NT2/D1 (cell line): ENCODE measurements around the gene DCP1A.

Source experiments
- DNase-seq: peaks from one replicate; pipeline ENCODE4 v3.0.0-alpha.2; 2011; ENCODE audit warnings: low read depth, low spot score
- H3K27me3 ChIP-seq: 2 replicates; pipeline ENCODE4 v1.6.0; 2011; ENCODE audit warnings: mild to moderate bottlenecking; ENCODE audit not compliant: insufficient read length, insufficient read depth
- H3K36me3 ChIP-seq: 2 replicates; pipeline ENCODE4 v1.6.1; 2011; ENCODE audit warnings: mild to moderate bottlenecking, low read length, mixed read lengths; ENCODE audit not compliant: insufficient read depth, insufficient read length
- H3K4me1 ChIP-seq: 2 replicates; pipeline ENCODE4 v1.5.1; 2011; ENCODE audit not compliant: insufficient read depth, insufficient read length
- H3K4me3 ChIP-seq: 2 replicates; pipeline ENCODE4 v1.5.1; 2011; ENCODE audit warnings: low read depth; ENCODE audit not compliant: insufficient read length
- H3K9ac ChIP-seq: 2 replicates; pipeline ENCODE4 v1.6.0; 2011; ENCODE audit warnings: low read depth; ENCODE audit not compliant: insufficient read length
- H3K9me3 ChIP-seq: 2 replicates; pipeline ENCODE4 v1.5.1; 2011; ENCODE audit warnings: mild to moderate bottlenecking, low read length; ENCODE audit not compliant: insufficient read depth
- SUZ12 ChIP-seq: IDR thresholded peaks from 2 replicates; pipeline ENCODE4 v1.6.1; 2011; ENCODE audit not compliant: insufficient read length, insufficient read depth; ENCODE audit errors: extremely low read depth
- YY1 ChIP-seq: IDR thresholded peaks from 2 replicates; pipeline ENCODE4 v1.6.1; 2011; ENCODE audit not compliant: insufficient read length, insufficient read depth
- ZNF274 ChIP-seq: IDR thresholded peaks from 2 replicates; pipeline ENCODE4 v1.6.1; 2011; ENCODE audit warnings: mild to moderate bottlenecking, low read depth, low read length

Gene DCP1A

GRCh38 chr3:53235545-53235944 lies 111.8 kb downstream of the DCP1A start:
- Histone ChIP-seq H3K9me3 (no peaks in the 10 kb centered on the region), H3K9ac (no peak overlapping the region)
- TF ChIP-seq SUZ12 (no peak), YY1 (no peak)

GRCh38 chr3:53234841-53235232 lies 112.5 kb downstream of the DCP1A start:
- Histone ChIP-seq H3K4me1 (peaks cover 28% of the 10 kb centered on the region), H3K27me3 (no peaks in the 10 kb centered on the region), H3K9me3 (no peaks in the 10 kb centered on the region), H3K36me3 (peaks cover 96% of the 10 kb centered on the region), H3K9ac (no peak overlapping the region), H3K4me3 (no peak overlapping the region)
- no peak for DNase-seq
- TF ChIP-seq YY1: no peak
- no peak for TF ChIP-seq ZNF274
- TF ChIP-seq SUZ12: no peak

More at GRCh38 chr3:53235545-53235944, 111.8 kb downstream of the DCP1A start:
- Histone ChIP-seq H3K4me3 (no peak overlapping the region), H3K4me1 (peaks cover 34% of the 10 kb centered on the region), H3K27me3 (no peaks in the 10 kb centered on the region), H3K36me3 (peaks cover 96% of the 10 kb centered on the region)
- no peak for DNase-seq

- peaks cover 25% of the 10 kb centered on the region for H3K4me1 ChIP-seq
- peaks cover 96% of the 10 kb centered on the region for H3K36me3 ChIP-seq
- no peaks in the 10 kb centered on the region for H3K9me3 ChIP-seq
- TF ChIP-seq YY1 (no peak), SUZ12 (no peak), ZNF274 (no peak)
- no peak overlapping the region for H3K9ac ChIP-seq
- no peak overlapping the region for H3K4me3 ChIP-seq
- H3K27me3 ChIP-seq: no peaks in the 10 kb centered on the region
- no peak for DNase-seq
These were observed 113.1 kb downstream of the DCP1A start for GRCh38 chr3:53234130-53234840.
